Liver (tissue), 9 donors: ENCODE measurements around the gene TMEM150A. TPM values are rescaled to one million over a fixed set of nuclear protein-coding genes. Genes with fewer than 3 reads are reported as not detected.

ENCODE experiments used
- DNase-seq: peaks from one replicate; pipeline ENCODE4 v3.0.0-alpha.2; 2017; ENCODE audit warnings: low spot score
- H3K27ac ChIP-seq, 2 donors: one replicate each; pipeline ENCODE4 v1.7.0; 2013; ENCODE audit warnings: inconsistent platforms in 2 of 2, low read length in 2 of 2, control low read depth in 1 of 2, low read depth in 1 of 2, mild to moderate bottlenecking in 1 of 2
- H3K27me3 ChIP-seq, 4 donors: one replicate each; pipeline versions ENCODE4 v1.6.1 to v1.7.0; 2013; ENCODE audit warnings: low read length in 3 of 4, inconsistent platforms in 1 of 4, mild to moderate bottlenecking in 1 of 4, moderate library complexity in 1 of 4; ENCODE audit not compliant: control insufficient read depth in 4 of 4, insufficient read depth in 4 of 4
- H3K36me3 ChIP-seq, 4 donors: one replicate each; pipeline versions ENCODE4 v1.6.1 to v1.7.0; 2013; ENCODE audit warnings: low read length in 3 of 4, mild to moderate bottlenecking in 3 of 4, low read depth in 1 of 4, moderate library complexity in 1 of 4; ENCODE audit not compliant: control insufficient read depth in 4 of 4, insufficient read depth in 3 of 4
- H3K4me1 ChIP-seq, 4 donors: one replicate each; pipeline versions ENCODE4 v1.6.1 to v1.7.0; 2013; ENCODE audit warnings: low read length in 3 of 4, mild to moderate bottlenecking in 3 of 4, moderate library complexity in 1 of 4; ENCODE audit not compliant: control insufficient read depth in 4 of 4, insufficient read depth in 4 of 4
- H3K4me3 ChIP-seq, 3 donors: one replicate each; pipeline versions ENCODE4 v1.6.1 to v1.7.0; 2013; ENCODE audit warnings: low read length in 3 of 3, control low read depth in 1 of 3, low read depth in 1 of 3, mild to moderate bottlenecking in 1 of 3
- H3K9ac ChIP-seq, 2 donors: one replicate each; pipeline ENCODE4 v1.7.0; 2013; ENCODE audit warnings: low read length in 2 of 2, mild to moderate bottlenecking in 2 of 2, moderate library complexity in 2 of 2, control low read depth in 1 of 2, low read depth in 1 of 2
- H3K9me3 ChIP-seq, 4 donors: one replicate each; pipeline versions ENCODE4 v1.6.1 to v1.7.0; 2013; ENCODE audit warnings: low read length in 3 of 4; ENCODE audit not compliant: control insufficient read depth in 4 of 4
- ATF3 ChIP-seq: IDR thresholded peaks from 2 replicates; pipeline ENCODE4 v1.6.1; 2016; ENCODE audit warnings: antibody characterized with exemption
- EGR1 ChIP-seq, 2 donors: IDR thresholded peaks; 2 replicates each; pipeline ENCODE4 v1.6.1; 2016 to 2018; ENCODE audit warnings: antibody characterized with exemption in 2 of 2, low read depth in 2 of 2
- FOXA2 ChIP-seq: IDR thresholded peaks from 2 replicates; pipeline ENCODE4 v1.6.1; 2016; ENCODE audit warnings: antibody characterized with exemption
- GABPA ChIP-seq, 2 donors: IDR thresholded peaks in 1 of 2; conservative IDR thresholded peaks in 1 of 2; 2 replicates each; pipeline ENCODE4 v1.6.1; 2016; ENCODE audit warnings: antibody characterized with exemption in 2 of 2, mild to moderate bottlenecking in 1 of 2, moderate library complexity in 1 of 2
- HNF4A ChIP-seq, 2 donors: conservative IDR thresholded peaks; 2 replicates each; pipeline ENCODE4 v1.6.1; 2016; ENCODE audit warnings: antibody characterized with exemption in 2 of 2, mild to moderate bottlenecking in 2 of 2
- HNF4G ChIP-seq: IDR thresholded peaks from 2 replicates; pipeline ENCODE4 v1.6.1; 2016; ENCODE audit warnings: antibody characterized with exemption
- JUND ChIP-seq, 2 donors: IDR thresholded peaks; 2 replicates each; pipeline ENCODE4 v1.6.1; 2016; ENCODE audit warnings: antibody characterized with exemption in 2 of 2
- MAX ChIP-seq: IDR thresholded peaks from 2 replicates; pipeline ENCODE4 v1.6.1; 2016; ENCODE audit warnings: antibody characterized with exemption
- NR2F2 ChIP-seq: IDR thresholded peaks from 2 replicates; pipeline ENCODE4 v1.6.1; 2016; ENCODE audit warnings: antibody characterized with exemption
- RAD21 ChIP-seq, 2 donors: IDR thresholded peaks; 2 replicates each; pipeline ENCODE4 v1.6.1; 2016; ENCODE audit warnings: antibody characterized with exemption in 2 of 2, mild to moderate bottlenecking in 2 of 2
- REST ChIP-seq: IDR thresholded peaks from 2 replicates; pipeline ENCODE4 v1.6.1; 2016; ENCODE audit warnings: antibody characterized with exemption, mild to moderate bottlenecking
- RXRA ChIP-seq, 2 donors: IDR thresholded peaks; 2 replicates each; pipeline ENCODE4 v1.6.1; 2017 to 2018; ENCODE audit warnings: antibody characterized with exemption in 2 of 2, mild to moderate bottlenecking in 1 of 2
- SP1 ChIP-seq: IDR thresholded peaks from 2 replicates; pipeline ENCODE4 v1.6.1; 2018; ENCODE audit warnings: antibody characterized with exemption, mild to moderate bottlenecking
- TAF1 ChIP-seq: conservative IDR thresholded peaks from 2 replicates; pipeline ENCODE4 v1.6.1; 2016; ENCODE audit warnings: antibody characterized with exemption, mild to moderate bottlenecking
- YY1 ChIP-seq: IDR thresholded peaks from 2 replicates; pipeline ENCODE4 v1.6.1; 2016; ENCODE audit warnings: antibody characterized with exemption, mild to moderate bottlenecking
- ZBTB33 ChIP-seq: IDR thresholded peaks from 2 replicates; pipeline ENCODE4 v1.6.1; 2016; ENCODE audit warnings: antibody characterized with exemption
- WGBS: extraction: QIAGEN DNeasy Blood & Tissue Kit; methylation state at CpG from one replicate; pipeline ENCODE4 v1.1.7; 2013; 5-methylcytosine and 5-hydroxymethylcytosine counted together
- polyA plus RNA-seq, 2 donors: library from polyadenylated mRNA; stranded (reverse) in 1 of 2; unstranded in 1 of 2; fragments of 200-250 nt in 1 of 2; fragments of >200 nt in 1 of 2; fragmentation: Nextera tagmentation in 1 of 2; extraction: Ambion mirVana in 1 of 2; gene quantifications; one replicate each; pipeline versions ENCODE4 v1.2.1 to v1.2.3, GENCODE V29; 2013 to 2015
- total RNA-seq, 2 donors: library from RNA; depleted of rRNA; stranded (reverse); fragments of >200 nt; gene quantifications; one replicate each; pipeline ENCODE4 v1.2.3, GENCODE V29; 2014
- donor health status: healthy.
- donor health status: healthy.
- donor health status: healthy.
- donor health status: healthy.
- donor health status: healthy.

Gene TMEM150A
- total and polyA plus RNA-seq, 4 donors, result 13.1 to 32.5 (median 24.6) TPM

- Histone ChIP-seq H3K4me3 (peak overlapping the region; percentile 77 to 91 (median 87)), H3K27me3 (no peaks in the 10 kb centered on the region), H3K4me1 (peaks cover 15 to 54% (median 44%) of the 10 kb centered on the region in 4 donors), H3K9ac (peak overlapping the region; percentile 40 to 94), H3K27ac (peak overlapping the region in 1 of 2 donors; percentile 84), H3K9me3 (no peaks in the 10 kb centered on the region), H3K36me3 (peaks cover 3 to 16% (median 6%) of the 10 kb centered on the region in 4 donors)
- TF ChIP-seq FOXA2, result no peak
- no peak for TF ChIP-seq HNF4A (conservative IDR thresholded peaks at IDR 0.05)
- TF ChIP-seq YY1, result no peak
- no peak for TF ChIP-seq ATF3
- no peak for TF ChIP-seq HNF4G
- TF ChIP-seq ZBTB33, result no peak
- no peak for TF ChIP-seq MAX
- TF ChIP-seq NR2F2, result no peak
- no peak for TF ChIP-seq JUND (IDR thresholded peaks at IDR 0.05)
- TF ChIP-seq TAF1, result no peak
- 74% methylated on average over 3 of the region's 3 CpGs for WGBS
- no peak for DNase-seq
Measured at GRCh38 chr2:85596486-85597143, 5.9 kb downstream of the TMEM150A start.

- peak overlapping the region; percentile 40 to 94 for H3K9ac ChIP-seq
- H3K9me3 ChIP-seq, result no peaks in the 10 kb centered on the region
- peak overlapping the region; percentile 77 to 91 (median 87) for H3K4me3 ChIP-seq
- WGBS, result 2% methylated on average over 10 of the region's 10 CpGs
- peaks cover 14 to 52% (median 39%) of the 10 kb centered on the region in 4 donors for H3K4me1 ChIP-seq
- no peak for DNase-seq
- peaks cover 3 to 16% (median 6%) of the 10 kb centered on the region in 4 donors for H3K36me3 ChIP-seq
- no peaks in the 10 kb centered on the region for H3K27me3 ChIP-seq
- TF ChIP-seq REST, result no peak
- no peak for TF ChIP-seq GABPA (IDR thresholded peaks at IDR 0.05 in 1 of 2, conservative IDR thresholded peaks at IDR 0.05 in 1 of 2)
- TF ChIP-seq SP1, result no peak
- TF ChIP-seq HNF4G, result no peak
- no peak for TF ChIP-seq EGR1 (IDR thresholded peaks at IDR 0.05; ENCODE audit: low read depth in 2 of 2)
- no peak for TF ChIP-seq RAD21 (IDR thresholded peaks at IDR 0.05)
- no peak for TF ChIP-seq RXRA (IDR thresholded peaks at IDR 0.05)
- no peak for TF ChIP-seq ATF3
- TF ChIP-seq MAX, result no peak
- H3K27ac ChIP-seq, result peak overlapping the region; percentile 80 to 84
Measured at GRCh38 chr2:85596026-85596333, 6.5 kb downstream of the TMEM150A start.
